T follicular helper cell (primary cell): ENCODE measurements around the gene SEC14L6.

Experiments used
- DNase-seq: peaks from one replicate; pipeline ENCODE4 v3.0.0-alpha.2; 2020; ENCODE audit warnings: low read depth

The SEC14L6 gene

GRCh38 chr22:30535182-30535581 is 11.4 kb downstream of the SEC14L6 start:
- DNase-seq, result no peak

DNA sequence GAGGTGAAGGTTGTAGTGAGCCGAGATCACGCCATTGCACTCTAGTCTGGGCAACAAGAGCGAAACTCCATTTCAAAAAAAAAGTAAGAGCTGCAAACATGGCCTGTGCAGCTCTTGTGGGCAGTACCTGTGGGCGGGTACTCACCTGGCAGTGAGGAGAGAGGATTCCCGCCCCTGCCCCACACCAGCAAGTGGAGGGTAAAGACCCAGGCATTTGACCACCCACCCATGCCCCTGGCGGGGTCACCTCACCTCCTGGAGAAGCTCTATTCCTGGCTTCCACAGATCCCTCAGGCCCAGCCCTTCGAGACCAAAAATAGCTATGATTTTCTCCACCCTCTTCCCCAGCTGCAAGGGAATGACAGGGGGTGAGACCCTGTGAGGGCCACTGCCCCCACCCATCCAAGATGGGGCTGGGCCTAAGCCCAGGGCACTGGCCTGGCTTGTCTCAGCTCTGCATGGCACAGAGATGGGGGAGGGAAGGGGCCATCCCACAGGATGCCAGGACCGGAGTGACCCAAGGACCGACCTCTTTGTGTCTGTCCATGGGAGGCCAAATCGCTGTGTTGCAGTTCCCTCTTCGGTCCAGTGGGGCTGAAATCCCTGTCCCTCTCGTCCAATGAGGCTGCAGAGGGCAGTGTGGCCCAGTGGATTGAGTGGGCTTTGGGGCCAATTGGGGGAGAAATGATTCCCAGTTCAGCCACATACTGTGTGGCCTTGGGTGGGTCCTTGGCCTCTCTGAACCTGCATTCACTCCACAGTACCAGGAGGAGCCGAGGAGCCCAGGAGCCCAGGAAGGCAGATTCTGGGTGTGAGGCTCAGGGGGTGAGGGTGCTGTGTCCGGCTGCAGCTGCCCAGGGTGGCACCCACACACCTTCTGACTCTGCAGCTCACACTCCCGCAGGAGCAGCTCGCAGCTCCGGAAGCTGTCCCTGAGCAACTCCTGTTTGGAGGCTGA is 14.6 kb downstream of the SEC14L6 start:
- DNase-seq, result no peak

DNA sequence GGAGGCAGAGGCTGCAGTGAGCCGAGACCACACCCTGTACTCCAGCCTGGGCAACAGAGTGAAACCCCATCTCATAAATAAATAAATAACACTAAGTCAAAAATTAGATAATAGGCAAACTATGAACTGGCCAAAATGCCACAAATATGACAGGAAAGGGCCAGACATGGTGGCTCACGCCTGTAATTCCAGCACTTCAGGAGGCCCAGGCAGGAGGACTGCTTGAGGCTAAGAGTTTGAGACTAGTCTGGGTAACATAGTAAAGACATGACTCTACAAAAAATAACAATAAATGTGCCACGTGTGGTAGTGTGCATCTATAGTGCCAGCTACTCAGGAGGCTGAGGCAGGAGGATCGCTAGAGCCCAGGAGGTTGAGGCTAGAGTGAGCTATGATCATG is 19.9 kb downstream of the SEC14L6 start:
- no peak for DNase-seq

DNA sequence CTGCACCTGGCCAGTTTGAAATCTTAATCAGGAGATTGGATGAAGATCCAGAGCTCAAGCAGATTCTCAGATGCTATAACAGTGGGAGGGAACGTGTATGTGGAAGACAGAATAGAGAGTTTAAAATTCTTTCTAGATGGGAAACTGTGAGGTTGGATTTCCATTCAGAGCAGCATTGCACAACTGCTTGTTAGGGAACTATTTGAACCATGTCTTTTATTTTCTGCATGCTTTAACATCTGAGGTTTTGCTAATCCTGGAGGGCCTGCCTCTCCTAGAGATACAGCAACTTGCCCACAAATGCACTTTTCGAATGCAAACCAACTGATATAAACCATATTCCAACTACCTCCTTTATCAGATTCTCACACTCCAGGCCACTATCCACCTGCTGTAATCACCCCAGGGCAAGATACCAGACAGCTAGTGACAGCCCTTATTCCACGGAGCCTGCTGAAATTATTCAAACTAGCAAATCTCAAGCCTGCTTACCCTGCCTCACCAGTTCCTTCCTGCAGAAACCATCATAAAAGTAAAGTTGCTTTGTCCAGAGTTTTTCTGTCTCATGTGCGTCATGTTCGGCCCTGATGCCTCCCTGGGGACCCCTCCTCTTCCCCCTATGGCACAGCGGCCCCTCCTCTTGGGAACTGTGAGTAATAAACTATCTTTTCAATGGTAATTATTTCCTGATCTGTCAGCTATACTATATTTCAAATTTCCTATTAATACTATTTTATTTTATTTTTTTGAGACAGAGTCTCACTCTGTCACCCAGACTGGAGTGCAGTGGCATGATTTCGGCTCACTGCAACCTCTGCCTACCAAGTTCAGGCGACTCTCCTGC is 22.7 kb downstream of the SEC14L6 start:
- no peak for DNase-seq

- DNase-seq, result no peak
These were observed 25.0 kb downstream of the SEC14L6 start for GRCh38 chr22:30521368-30522156.

DNA sequence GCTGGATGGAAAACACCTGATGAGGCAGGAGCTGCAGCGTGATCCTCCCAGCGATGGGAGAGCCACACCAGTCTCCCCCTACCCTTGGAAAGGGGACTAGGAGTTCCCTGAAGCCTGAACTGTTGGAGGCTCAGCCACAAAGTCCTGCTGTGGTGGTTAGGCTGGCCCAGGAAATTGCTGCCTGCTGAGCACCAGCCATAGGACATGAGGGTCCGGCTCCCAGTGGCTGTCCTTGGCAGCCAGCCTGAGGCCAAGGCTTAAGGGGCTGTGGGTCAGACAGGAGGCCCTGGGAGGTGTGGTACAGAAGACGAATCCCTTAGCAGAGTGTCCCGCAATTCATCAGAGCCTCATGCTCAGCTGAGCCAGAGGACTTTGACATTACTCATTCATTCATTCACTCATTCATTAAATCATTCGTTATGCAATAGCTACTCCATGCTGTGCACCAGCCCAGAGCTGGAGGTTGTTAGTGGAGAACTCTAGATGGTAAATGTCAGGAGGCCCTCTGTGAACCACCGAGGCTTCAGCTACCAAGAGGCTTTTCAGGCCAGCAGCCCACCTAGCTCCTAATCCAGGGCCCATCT is 26.6 kb downstream of the SEC14L6 start:
- DNase-seq, result no peak

GRCh38 chr22:30516731-30517130 is 29.8 kb downstream of the SEC14L6 start:
- DNase-seq, result no peak

DNA sequence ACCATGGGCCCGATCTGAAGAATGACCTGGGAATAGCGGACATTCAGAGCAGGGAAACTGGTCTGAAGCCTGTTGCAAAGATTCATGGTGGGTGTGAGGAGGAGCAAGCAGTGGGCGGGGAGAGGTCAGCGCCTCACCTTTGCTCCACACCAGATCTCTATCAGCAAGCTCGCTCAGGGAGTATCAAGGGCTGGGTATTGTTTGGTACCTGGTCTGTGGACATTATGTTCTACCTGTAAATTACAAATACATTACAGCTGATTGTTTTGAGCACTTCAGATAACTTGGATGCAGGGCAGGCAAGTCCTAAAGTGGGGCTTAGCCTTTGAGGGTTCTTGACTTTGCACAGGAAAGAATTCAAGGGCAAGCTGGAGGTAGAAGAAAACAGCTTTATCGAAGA is 30.3 kb downstream of the SEC14L6 start:
- no peak for DNase-seq

DNA sequence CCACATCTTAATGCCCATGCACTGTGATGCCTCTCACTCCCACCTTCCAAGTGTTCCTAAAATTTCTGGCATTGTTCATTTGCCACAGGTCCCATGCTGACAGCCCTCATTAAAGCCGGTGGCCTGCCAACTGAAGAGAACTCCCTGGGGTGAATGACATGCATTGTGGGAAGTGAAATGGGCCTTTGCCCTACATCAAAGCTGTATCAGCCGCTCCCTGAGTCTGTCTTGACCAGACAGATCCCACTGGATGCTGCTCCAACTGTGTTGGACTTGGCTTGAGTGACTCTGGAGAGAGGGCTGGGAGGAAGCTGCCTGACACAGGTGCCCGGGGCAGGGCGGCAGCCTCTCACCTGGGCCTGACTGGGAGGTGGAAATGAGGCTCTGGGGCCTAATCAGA is 32.3 kb downstream of the SEC14L6 start:
- no peak for DNase-seq

DNA sequence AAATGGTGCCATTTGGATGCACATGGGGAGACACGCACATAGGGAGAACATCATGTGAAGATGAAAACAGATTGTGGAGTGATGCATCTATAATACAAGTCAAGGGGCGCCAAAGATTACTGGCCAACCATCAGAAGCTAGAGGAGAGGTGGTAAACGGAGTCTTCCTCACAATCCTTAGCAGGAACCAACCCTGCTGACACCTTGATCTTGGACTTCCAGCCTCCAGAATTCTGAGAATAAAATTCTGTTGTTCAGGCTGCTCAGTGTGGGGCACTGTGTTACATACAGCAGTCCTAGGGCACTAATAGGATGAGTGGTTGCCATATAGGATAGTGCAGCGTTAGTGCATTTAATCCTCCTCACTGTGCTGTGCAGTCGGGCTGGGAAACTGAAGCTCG is 33.1 kb downstream of the SEC14L6 start:
- DNase-seq, result no peak

DNA sequence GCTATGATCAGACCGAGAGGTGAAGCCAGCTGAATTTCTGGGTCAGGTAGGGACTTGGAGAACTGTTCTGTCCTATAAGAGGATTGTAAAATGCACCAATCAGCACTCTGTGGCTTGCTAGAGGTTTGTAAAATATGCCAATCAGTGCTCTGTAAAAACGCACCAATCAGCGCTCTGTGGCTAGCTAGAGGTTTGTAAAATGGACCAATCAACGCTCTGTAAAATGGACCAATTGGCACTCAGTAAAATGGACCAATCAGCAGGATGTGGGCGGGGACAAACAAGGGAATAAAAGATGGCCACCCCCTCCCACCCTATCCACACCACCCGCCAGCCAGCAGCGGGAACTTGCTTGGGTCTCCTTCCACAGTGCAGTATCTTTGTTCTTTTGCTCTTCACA is 34.6 kb downstream of the SEC14L6 start:
- DNase-seq, result no peak

GRCh38 chr22:30511109-30511508 is 35.4 kb downstream of the SEC14L6 start:
- DNase-seq, result no peak

DNA sequence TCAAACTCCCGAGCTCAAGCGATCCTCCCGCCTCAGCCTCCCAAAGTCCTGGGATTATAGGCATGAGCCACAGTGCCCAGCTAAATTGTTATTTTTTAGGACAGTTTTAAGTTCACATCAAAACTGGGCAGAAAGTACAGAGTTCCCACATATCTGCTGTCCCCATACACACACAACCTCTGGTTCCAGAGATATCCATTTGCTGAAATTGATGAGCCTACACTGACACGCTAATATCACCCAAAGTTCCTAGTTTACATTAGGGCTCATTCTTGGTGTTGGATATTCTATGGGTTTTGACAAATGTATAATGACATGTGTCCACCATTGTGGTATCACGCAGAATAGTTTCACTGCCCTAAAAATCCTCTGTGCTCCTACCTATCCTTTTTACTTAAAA is 38.3 kb downstream of the SEC14L6 start:
- DNase-seq, result no peak

DNA sequence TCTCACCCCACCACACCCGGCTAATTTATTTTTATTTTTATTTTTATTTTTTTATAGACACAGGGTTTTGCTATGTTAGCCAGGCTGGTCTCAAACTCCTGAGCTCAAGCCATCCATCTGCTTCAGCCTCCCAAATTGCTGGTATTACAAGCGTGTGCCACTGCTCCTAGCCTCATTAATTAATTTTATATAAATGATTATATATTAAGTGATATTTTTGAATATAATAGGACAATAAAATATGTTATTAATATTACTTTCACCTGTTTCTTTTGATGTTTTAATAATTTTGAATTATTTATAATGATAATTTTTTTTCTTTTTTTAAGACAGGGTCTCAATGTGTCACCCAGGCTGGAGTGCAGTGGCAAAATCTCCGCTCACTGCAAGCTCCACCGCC is 38.9 kb downstream of the SEC14L6 start:
- no peak for DNase-seq

DNA sequence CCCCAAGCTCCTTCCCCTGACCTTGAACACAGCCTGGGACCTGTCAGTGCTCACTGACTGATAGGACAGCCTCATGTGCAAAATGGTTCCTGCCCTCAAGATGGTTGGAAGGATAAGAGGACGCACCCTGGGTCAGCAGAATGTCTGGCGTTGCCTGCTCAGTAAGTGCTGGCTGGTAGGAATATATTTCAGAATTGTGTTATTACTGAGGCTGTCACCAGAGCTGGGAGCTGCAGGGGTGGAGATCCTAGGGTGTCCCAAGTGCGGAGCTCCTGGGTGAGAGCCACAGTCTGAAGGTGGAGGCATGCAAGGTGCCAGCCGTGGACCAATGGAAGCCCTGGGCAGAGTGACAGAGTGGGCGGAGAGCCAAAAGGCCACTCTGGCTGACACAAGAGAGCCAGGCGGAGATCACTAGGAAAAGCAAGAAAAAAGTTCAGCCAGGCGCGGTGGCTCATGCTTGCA is 40.0 kb downstream of the SEC14L6 start:
- DNase-seq, result no peak

- no peak for DNase-seq
These were observed 43.0 kb downstream of the SEC14L6 start for GRCh38 chr22:30503551-30503950.

DNA sequence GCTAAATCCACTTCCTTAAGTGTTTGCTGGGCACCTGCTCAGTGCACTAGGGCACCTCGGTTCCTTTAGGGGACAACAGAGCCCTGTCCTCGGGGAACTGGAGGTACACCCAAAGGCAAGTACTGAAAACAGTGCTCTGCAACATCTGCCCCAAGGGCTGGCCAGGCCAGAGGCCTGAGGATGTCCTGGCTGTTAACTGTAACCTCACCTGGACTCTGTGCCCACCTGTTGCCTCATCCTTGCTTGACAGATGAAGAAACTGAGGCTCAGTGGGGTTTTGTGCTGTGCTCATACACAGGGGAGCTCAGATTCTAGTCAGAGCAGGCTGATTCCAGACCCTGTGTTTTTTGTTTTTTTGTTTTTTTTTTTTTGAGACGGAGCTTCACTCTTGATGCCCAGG is 43.6 kb downstream of the SEC14L6 start:
- no peak for DNase-seq

GRCh38 chr22:30502153-30502552 is 44.4 kb downstream of the SEC14L6 start:
- no peak for DNase-seq

DNA sequence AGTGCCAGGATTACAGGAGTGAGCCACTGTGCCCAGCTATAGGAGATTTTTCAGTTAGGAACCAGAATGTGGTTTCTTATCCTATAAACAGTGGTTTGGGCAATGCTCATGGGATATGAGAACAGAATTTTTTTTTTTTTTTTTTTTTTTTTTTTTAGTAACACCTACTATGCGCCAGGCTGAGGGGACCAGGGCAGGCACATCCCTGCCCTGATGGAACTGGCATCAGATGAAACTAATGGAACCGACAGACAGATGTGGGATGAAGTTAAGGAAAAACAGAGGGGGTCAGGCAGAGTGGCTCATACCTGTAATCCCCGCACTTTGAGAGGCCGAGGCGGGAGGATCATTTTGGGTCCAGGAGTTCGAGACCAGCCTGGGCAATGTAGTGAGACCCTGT is 45.9 kb downstream of the SEC14L6 start:
- DNase-seq, result no peak

DNA sequence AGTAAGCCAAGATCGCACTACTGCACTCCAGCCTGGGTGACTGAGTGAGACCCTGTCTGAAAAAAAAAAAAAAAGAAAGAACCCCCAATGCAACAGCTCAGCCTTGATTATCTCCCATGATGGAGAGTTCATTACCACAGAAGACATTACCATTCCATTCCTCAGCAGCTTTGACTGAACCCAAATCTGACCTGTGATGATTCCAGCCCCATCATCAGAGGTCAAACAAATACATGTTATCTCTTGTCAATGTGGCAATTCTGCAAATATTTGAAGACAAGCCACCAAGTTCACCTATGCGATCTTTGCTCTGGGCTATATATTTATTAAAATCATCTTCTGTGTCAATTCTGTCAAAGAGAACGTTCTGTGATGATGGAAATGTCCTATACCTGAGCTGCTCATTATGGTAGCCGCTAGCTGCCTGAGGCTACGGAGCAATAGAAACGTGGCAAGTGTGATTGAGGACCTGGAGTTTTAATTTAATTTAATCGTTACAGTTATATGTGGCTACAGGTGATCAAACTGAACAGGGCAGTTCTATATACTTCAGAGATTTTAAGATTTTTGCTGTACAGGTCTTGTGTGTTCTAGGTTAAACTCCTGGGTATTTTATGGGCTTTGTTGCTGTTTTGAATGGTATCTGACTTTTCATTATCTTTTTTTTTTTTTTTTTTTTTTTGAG is 48.9 kb downstream of the SEC14L6 start:
- DNase-seq, result no peak
